A549 (cell line): ENCODE measurements around the gene TIMP3. TPM values are rescaled to one million over a fixed set of nuclear protein-coding genes. Genes with fewer than 3 reads are reported as not detected.

Experiments used
- ATAC-seq, 2 experiments: fragments of 200-7000 bp in 1 of 2; fragments of >200 bp in 1 of 2; cut with Nextera tagmentation in 1 of 2; cut with Tn5 transposase in 1 of 2; 3 replicates each; pipeline versions ENCODE4 v1.8.0 to v1.9.1; 2018 to 2020; ENCODE audit warnings: mild to moderate bottlenecking in 1 of 2, moderate library complexity in 1 of 2
- CTCF ChIA-PET: fragments of 300-600 bp; sonication (Branson Sonifier 250); formaldehyde crosslinking; extraction: SDS; loops from one replicate; lab custom pipeline; 2021; ENCODE audit warnings: antibody characterized with exemption, inconsistent platforms; lab: Yijun Ruan, JAX
- POLR2A ChIA-PET: fragments of 350-600 bp; formaldehyde crosslinking; extraction: SDS; loops from one replicate; lab custom pipeline; 2021; ENCODE audit warnings: antibody characterized with exemption, inconsistent platforms; lab: Yijun Ruan, JAX
- DNase-seq, 2 experiments: peaks; one replicate each; pipeline versions ENCODE4 v3.0.0 to v3.0.0-alpha.2; 2011 to 2016; ENCODE audit warnings: low read depth in 1 of 2, low spot score in 1 of 2
- FAIRE-seq: peaks from 2 replicates; lab custom pipeline; 2011; peaks lifted over from hg19 to GRCh38; lab: Jason Lieb, UNC
- H3K27ac ChIP-seq, 2 experiments: fragments of >200 bp; sonication (Bioruptor Twin); formaldehyde crosslinking; 3 replicates each; pipeline ENCODE4 v1.5.1; 2016 to 2017
- H3K4me1 ChIP-seq: fragments of >200 bp; sonication (Bioruptor Twin); formaldehyde crosslinking; 3 replicates; pipeline ENCODE4 v1.6.1; 2016
- H3K4me2 ChIP-seq: fragments of >200 bp; sonication (Bioruptor Twin); formaldehyde crosslinking; 3 replicates; pipeline ENCODE4 v1.6.1; 2016
- H3K4me3 ChIP-seq: fragments of >200 bp; sonication (Bioruptor Twin); formaldehyde crosslinking; 3 replicates; pipeline ENCODE4 v1.5.1; 2016
- H3K9me3 ChIP-seq: fragments of >200 bp; sonication (Bioruptor Twin); formaldehyde crosslinking; 3 replicates; pipeline ENCODE4 v1.6.1; 2016
- CBX2 ChIP-seq: fragments of 200-600 bp; sonication (generic); IDR thresholded peaks from 2 replicates; pipeline ENCODE4 v1.6.1; 2016; ENCODE audit warnings: low read depth, mild to moderate bottlenecking, borderline replicate concordance
- CBX8 ChIP-seq: fragments of 200-600 bp; sonication (generic); IDR thresholded peaks from 2 replicates; pipeline ENCODE4 v1.6.1; 2016
- EHF ChIP-seq: fragments of 250-450 bp; sonication (Bioruptor Pico); IDR thresholded peaks from 2 replicates; pipeline ENCODE4 v1.5.0; 2020; ENCODE audit warnings: mild to moderate bottlenecking
- ESRRA ChIP-seq: fragments of 150-350 bp; IDR thresholded peaks from 2 replicates; pipeline ENCODE4 v1.6.1; 2014; ENCODE audit warnings: mild to moderate bottlenecking, low read length, borderline replicate concordance
- FOSL2 ChIP-seq, 2 experiments: fragments of 450-650 bp in 1 of 2; fragments of >200 bp in 1 of 2; sonication (Bioruptor Twin) in 1 of 2; formaldehyde crosslinking; IDR thresholded peaks; 2 replicates each; pipeline versions ENCODE4 v1.5.0 to v1.6.1; 2016 to 2020; ENCODE audit warnings: mild to moderate bottlenecking in 1 of 2, moderate library complexity in 1 of 2
- FOXS1 ChIP-seq: fragments of 250-450 bp; sonication (Bioruptor Pico); IDR thresholded peaks from 2 replicates; pipeline ENCODE4 v1.5.0; 2020; ENCODE audit warnings: mild to moderate bottlenecking, moderate library complexity
- GATA3 ChIP-seq: IDR thresholded peaks from 2 replicates; pipeline ENCODE4 v1.6.1; 2012; ENCODE audit warnings: borderline replicate concordance
- HOXA7 ChIP-seq: fragments of 250-450 bp; sonication (Bioruptor Pico); IDR thresholded peaks from 2 replicates; pipeline ENCODE4 v1.5.0; 2020; ENCODE audit warnings: mild to moderate bottlenecking, moderate library complexity
- HOXB13 ChIP-seq: fragments of 250-450 bp; sonication (Bioruptor Pico); IDR thresholded peaks from 2 replicates; pipeline ENCODE4 v1.5.0; 2020; ENCODE audit warnings: low read depth, mild to moderate bottlenecking, moderate library complexity
- JUN ChIP-seq, 2 experiments: fragments of >200 bp; sonication (Bioruptor Twin); formaldehyde crosslinking; IDR thresholded peaks; 2 replicates in 1 of 2; 3 replicates in 1 of 2; pipeline ENCODE4 v1.6.1; 2016 to 2017
- KDM5A ChIP-seq: fragments of 200-600 bp; sonication (generic); IDR thresholded peaks from 2 replicates; pipeline ENCODE4 v1.6.1; 2016; ENCODE audit warnings: antibody characterized with exemption, mild to moderate bottlenecking
- MYC ChIP-seq: IDR thresholded peaks from 2 replicates; pipeline ENCODE4 v1.6.1; 2012; ENCODE audit warnings: mild to moderate bottlenecking, inconsistent platforms, low read length, improper control_type of control experiment, borderline replicate concordance
- NPAS2 ChIP-seq: fragments of 250-450 bp; sonication (Bioruptor Pico); IDR thresholded peaks from 2 replicates; pipeline ENCODE4 v1.8.0; 2022; ENCODE audit warnings: mild to moderate bottlenecking, moderate library complexity, borderline replicate concordance
- NR3C1 ChIP-seq: fragments of >200 bp; sonication (Bioruptor Twin); formaldehyde crosslinking; IDR thresholded peaks from 3 replicates; pipeline ENCODE4 v1.6.1; 2017
- RARB ChIP-seq: fragments of 250-450 bp; sonication (Bioruptor Pico); IDR thresholded peaks from 2 replicates; pipeline ENCODE4 v1.8.0; 2021; ENCODE audit warnings: mild to moderate bottlenecking, moderate library complexity
- RCOR1 ChIP-seq: fragments of 150-350 bp; IDR thresholded peaks from 2 replicates; pipeline ENCODE4 v1.6.1; 2014; ENCODE audit warnings: antibody characterized with exemption, low read length, low read depth
- SMC3 ChIP-seq: fragments of >200 bp; sonication (Bioruptor Twin); formaldehyde crosslinking; IDR thresholded peaks from 3 replicates; pipeline ENCODE4 v1.6.1; 2018; ENCODE audit warnings: inconsistent platforms
- TFCP2L1 ChIP-seq: fragments of 250-450 bp; sonication (Bioruptor Pico); IDR thresholded peaks from 2 replicates; pipeline ENCODE4 v1.5.0; 2021; ENCODE audit warnings: mild to moderate bottlenecking
- ZFP36 ChIP-seq: fragments of 450-650 bp; IDR thresholded peaks from 2 replicates; pipeline ENCODE4 v1.6.1; 2014; ENCODE audit warnings: borderline replicate concordance; ENCODE audit not compliant: partially characterized antibody
- ZNF302 ChIP-seq: fragments of 250-450 bp; sonication (Bioruptor Pico); IDR thresholded peaks from 2 replicates; pipeline ENCODE4 v1.9.0; 2021; ENCODE audit warnings: inconsistent platforms, mild to moderate bottlenecking, moderate library complexity
- ZSCAN20 ChIP-seq: fragments of 250-450 bp; sonication (Bioruptor Pico); IDR thresholded peaks from 2 replicates; pipeline ENCODE4 v1.8.0; 2022; ENCODE audit warnings: mild to moderate bottlenecking, moderate library complexity
- WGBS: methylation state at CpG from one replicate; pipeline ENCODE4 v1.1.6; 2017; ENCODE audit errors: missing lambda C conversion rate; 5-methylcytosine and 5-hydroxymethylcytosine counted together
- polyA plus RNA-seq, 4 experiments: library from polyadenylated mRNA; depleted of rRNA in 3 of 4; stranded (reverse); fragments of >200 nt; fragmentation: RNase III in 1 of 4; extraction: RNeasy Plus Mini Kit Qiagen cat#74134 plus additional on column Dnase treatment in 1 of 4; gene quantifications; 2 replicates in 3 of 4; 3 replicates in 1 of 4; pipeline ENCODE4 v1.2.3, GENCODE V29; 2011 to 2017
- TF ChIP-seq, protein P1 (sequence below): fragments of >200 bp; sonication (Bioruptor Twin); formaldehyde crosslinking; IDR thresholded peaks from 3 replicates; pipeline ENCODE4 v1.6.1; 2016
- TF ChIP-seq, protein P2 (sequence below): fragments of 450-650 bp; IDR thresholded peaks from 2 replicates; pipeline ENCODE4 v1.6.1; 2014; ENCODE audit warnings: antibody characterized with exemption
- TF ChIP-seq, protein P3 (sequence below): fragments of 250-450 bp; sonication (Bioruptor Pico); IDR thresholded peaks from 2 replicates; pipeline ENCODE4 v1.5.0; 2020; ENCODE audit warnings: low read depth, mild to moderate bottlenecking, moderate library complexity

The TIMP3 gene
- polyA plus RNA-seq, 2 of the 4 experiments (the other 2 are of a cell fraction), result 1.4 to 1.7 TPM

DNA sequence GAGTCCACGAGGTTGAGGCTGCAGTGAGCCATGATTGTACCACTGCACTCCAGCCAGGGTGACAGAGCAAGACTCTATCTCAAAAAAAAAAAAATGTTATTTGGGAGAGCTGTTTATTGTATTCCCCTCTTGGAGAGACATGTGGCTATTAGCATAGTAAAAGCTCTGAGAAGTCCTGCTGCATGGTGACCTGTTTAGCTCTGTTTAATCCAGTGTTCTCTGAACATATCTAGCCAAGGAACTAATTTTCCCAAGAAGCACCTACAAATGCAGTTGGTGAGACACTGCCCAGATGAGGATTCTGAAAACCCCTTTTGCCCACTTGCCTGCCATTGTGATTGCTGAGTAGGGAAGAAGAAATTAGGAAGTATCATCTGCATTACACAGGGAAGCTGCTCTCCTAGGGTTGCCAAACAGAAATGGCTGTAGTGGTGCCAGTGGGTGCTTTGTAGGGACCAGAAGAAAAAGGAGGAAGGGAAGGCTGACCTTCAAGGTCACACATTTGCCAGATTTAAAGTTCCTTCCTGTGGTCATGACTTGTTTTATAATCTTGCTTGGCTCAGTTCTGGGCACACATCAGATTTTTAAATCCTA lies 15.7 kb downstream of the TIMP3 start:
- WGBS, result 8% methylated on average over 1 of the region's 1 CpG
- ATAC-seq, result no peak
- no peak overlapping the region for H3K4me2 ChIP-seq
- H3K4me3 ChIP-seq, result no peak overlapping the region
- POLR2A ChIA-PET, result no interaction called here
- DNase-seq, result no peak
- CTCF ChIA-PET, result no interaction called here
- H3K4me1 ChIP-seq, result no peaks in the 10 kb centered on the region
- no peak overlapping the region for H3K27ac ChIP-seq
- no peak for FAIRE-seq
- TF ChIP-seq KDM5A, result no peak
- no peak for TF ChIP-seq RCOR1
- TF ChIP-seq HOXB13 (CRISPR knock-in tag), result no peak
- TF ChIP-seq EHF (CRISPR knock-in tag), result no peak
- TF ChIP-seq, protein P1, sequence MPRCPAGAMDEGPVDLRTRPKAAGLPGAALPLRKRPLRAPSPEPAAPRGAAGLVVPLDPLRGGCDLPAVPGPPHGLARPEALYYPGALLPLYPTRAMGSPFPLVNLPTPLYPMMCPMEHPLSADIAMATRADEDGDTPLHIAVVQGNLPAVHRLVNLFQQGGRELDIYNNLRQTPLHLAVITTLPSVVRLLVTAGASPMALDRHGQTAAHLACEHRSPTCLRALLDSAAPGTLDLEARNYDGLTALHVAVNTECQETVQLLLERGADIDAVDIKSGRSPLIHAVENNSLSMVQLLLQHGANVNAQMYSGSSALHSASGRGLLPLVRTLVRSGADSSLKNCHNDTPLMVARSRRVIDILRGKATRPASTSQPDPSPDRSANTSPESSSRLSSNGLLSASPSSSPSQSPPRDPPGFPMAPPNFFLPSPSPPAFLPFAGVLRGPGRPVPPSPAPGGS, result no peak
- no peak for TF ChIP-seq SMC3
- no peak for TF ChIP-seq ZFP36
- TF ChIP-seq ZSCAN20 (CRISPR knock-in tag), result no peak
- TF ChIP-seq, protein P2, sequence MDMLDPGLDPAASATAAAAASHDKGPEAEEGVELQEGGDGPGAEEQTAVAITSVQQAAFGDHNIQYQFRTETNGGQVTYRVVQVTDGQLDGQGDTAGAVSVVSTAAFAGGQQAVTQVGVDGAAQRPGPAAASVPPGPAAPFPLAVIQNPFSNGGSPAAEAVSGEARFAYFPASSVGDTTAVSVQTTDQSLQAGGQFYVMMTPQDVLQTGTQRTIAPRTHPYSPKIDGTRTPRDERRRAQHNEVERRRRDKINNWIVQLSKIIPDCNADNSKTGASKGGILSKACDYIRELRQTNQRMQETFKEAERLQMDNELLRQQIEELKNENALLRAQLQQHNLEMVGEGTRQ, result no peak
- TF ChIP-seq, protein P3, sequence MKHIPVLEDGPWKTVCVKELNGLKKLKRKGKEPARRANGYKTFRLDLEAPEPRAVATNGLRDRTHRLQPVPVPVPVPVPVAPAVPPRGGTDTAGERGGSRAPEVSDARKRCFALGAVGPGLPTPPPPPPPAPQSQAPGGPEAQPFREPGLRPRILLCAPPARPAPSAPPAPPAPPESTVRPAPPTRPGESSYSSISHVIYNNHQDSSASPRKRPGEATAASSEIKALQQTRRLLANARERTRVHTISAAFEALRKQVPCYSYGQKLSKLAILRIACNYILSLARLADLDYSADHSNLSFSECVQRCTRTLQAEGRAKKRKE (CRISPR knock-in tag), result no peak
- no peak for TF ChIP-seq NPAS2 (CRISPR knock-in tag)
- H3K9me3 ChIP-seq, result no peaks in the 10 kb centered on the region

DNA sequence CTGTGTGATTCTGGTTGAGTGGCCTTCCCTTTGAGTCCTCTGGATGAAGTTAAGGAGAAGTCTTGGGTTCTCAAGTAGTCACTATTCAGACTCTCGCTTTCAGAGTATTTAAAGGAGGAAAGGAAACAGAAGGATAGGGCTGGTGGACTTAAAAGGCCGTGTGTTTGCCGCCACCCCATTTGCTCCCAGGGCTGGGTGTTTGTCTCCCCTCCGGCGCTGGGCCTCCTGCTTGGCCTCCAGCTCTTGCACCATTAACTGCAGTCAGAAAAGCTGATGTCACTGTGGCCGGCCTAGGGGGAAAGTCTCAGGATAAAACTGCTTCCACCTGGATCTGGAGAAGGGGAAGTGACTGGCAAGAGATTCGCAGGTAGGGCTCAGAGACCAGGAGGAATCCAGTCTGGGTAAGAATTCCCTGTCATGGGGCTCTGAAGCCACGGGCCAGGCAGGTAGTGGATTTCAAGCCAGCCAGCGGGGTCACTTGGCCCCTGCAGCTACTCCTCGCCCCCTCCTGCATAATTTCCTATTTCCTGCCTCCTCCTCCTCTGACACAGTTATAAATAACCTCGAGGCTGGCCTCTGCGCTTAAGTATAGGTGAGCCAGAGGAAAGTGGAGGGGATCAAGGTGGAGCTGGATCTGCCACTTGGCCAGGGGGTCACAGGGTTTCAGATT lies 17.1 kb downstream of the TIMP3 start:
- no peaks in the 10 kb centered on the region for H3K4me1 ChIP-seq
- ChIA-PET CTCF (interaction anchor here (1.1 kb wide), 1 partner anchor 22 kb away, joined by 4 read pairs; no protein-coding TSS in a partner anchor), POLR2A (no interaction called here)
- no peak overlapping the region for H3K27ac ChIP-seq
- WGBS, result 59% methylated on average over 12 of the region's 12 CpGs
- FAIRE-seq, result no peak
- ATAC-seq, result no peak
- no peak for TF ChIP-seq ZSCAN20 (CRISPR knock-in tag)
- no peak for TF ChIP-seq HOXA7 (CRISPR knock-in tag)
- TF ChIP-seq FOXS1, result no peak
- TF ChIP-seq GATA3, result no peak
- no peak for TF ChIP-seq RARB (CRISPR knock-in tag)
- no peak for TF ChIP-seq CBX8
- TF ChIP-seq ZNF302 (CRISPR knock-in tag), result no peak
- TF ChIP-seq FOSL2 (IDR thresholded peaks at IDR 0.05), result no peak
- TF ChIP-seq FOSL2 (CRISPR knock-in tag; IDR thresholded peaks at IDR 0.05), result no peak
- TF ChIP-seq JUN (IDR thresholded peaks at IDR 0.05), result no peak
- TF ChIP-seq NR3C1, result no peak
- TF ChIP-seq ESRRA, result no peak
- TF ChIP-seq, protein P1, result no peak
- TF ChIP-seq NPAS2 (CRISPR knock-in tag), result no peak
- no peak for TF ChIP-seq TFCP2L1 (CRISPR knock-in tag)
- TF ChIP-seq CBX2, result no peak
- TF ChIP-seq KDM5A, result no peak
- no peak for TF ChIP-seq MYC
- no peak overlapping the region for H3K4me2 ChIP-seq
- DNase-seq, result no peak
- H3K9me3 ChIP-seq, result no peaks in the 10 kb centered on the region
- no peak overlapping the region for H3K4me3 ChIP-seq
